Measurements from ENCODE around the gene VWCE.
"Not testable (repeated sequence)": the region's sequence is repeated elsewhere in the genome, so short reads cannot be mapped to it uniquely, and the experiment has no call there.

DNA sequence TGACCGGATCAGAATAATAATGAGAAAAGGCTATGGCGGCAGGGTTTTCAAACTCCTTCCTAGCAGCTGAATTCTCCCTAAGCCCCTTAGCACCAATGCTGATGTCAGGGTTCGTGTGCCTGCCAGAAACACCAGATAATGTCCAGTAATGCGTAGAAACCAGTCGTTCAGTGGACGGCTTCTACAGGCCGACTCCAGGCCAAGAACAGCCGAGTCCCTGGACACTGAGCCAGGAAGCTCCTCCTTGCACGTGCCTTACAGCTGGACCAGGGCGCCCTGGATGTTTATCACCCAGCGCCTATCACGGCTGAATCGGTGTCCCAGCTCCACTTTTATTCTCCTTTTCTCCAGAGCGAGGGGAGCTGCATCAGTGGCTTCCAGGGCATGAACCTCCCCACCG, 82.9 kb downstream of the VWCE start:
- TF ChIP-seq POLR2A (IDR thresholded peaks at IDR 0.05) = not testable (repeated sequence)
- TF ChIP-seq, protein P1, sequence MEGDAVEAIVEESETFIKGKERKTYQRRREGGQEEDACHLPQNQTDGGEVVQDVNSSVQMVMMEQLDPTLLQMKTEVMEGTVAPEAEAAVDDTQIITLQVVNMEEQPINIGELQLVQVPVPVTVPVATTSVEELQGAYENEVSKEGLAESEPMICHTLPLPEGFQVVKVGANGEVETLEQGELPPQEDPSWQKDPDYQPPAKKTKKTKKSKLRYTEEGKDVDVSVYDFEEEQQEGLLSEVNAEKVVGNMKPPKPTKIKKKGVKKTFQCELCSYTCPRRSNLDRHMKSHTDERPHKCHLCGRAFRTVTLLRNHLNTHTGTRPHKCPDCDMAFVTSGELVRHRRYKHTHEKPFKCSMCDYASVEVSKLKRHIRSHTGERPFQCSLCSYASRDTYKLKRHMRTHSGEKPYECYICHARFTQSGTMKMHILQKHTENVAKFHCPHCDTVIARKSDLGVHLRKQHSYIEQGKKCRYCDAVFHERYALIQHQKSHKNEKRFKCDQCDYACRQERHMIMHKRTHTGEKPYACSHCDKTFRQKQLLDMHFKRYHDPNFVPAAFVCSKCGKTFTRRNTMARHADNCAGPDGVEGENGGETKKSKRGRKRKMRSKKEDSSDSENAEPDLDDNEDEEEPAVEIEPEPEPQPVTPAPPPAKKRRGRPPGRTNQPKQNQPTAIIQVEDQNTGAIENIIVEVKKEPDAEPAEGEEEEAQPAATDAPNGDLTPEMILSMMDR (IDR thresholded peaks at IDR 0.05) = not testable (repeated sequence)
